H1 (cell line): Measurements from ENCODE around the gene TLR4. TPM values are rescaled to one million over a fixed set of nuclear protein-coding genes. Genes with fewer than 3 reads are reported as not detected.

Experiments used
- CTBP2 ChIP-seq: IDR thresholded peaks from 2 replicates; pipeline ENCODE4 v1.7.0; 2011; ENCODE audit warnings: borderline replicate concordance, mild to moderate bottlenecking, moderate library complexity, mixed read lengths, low read length; ENCODE audit not compliant: insufficient read depth, insufficient read length
- FOSL1 ChIP-seq: IDR thresholded peaks from 2 replicates; pipeline ENCODE4 v1.6.1; 2011; ENCODE audit warnings: mild to moderate bottlenecking, low read depth, low read length, moderate library complexity; ENCODE audit not compliant: insufficient read depth
- PHF8 ChIP-seq: fragments of 200-600 bp; sonication (generic); conservative IDR thresholded peaks from 2 replicates; pipeline ENCODE4 v1.7.1; 2012; ENCODE audit warnings: low read depth, mild to moderate bottlenecking, inconsistent platforms, low read length, moderate library complexity
- RAD21 ChIP-seq, 2 experiments: IDR thresholded peaks in 1 of 2; conservative IDR thresholded peaks in 1 of 2; 2 replicates each; pipeline ENCODE4 v1.6.1; 2011; ENCODE audit warnings: low read depth in 2 of 2, low read length in 2 of 2, improper control_type of control experiment in 1 of 2, inconsistent platforms in 1 of 2, mild to moderate bottlenecking in 1 of 2, moderate library complexity in 1 of 2
- RXRA ChIP-seq: IDR thresholded peaks from 2 replicates; pipeline ENCODE4 v1.6.1; 2011; ENCODE audit warnings: low read depth, mild to moderate bottlenecking, low read length, moderate library complexity; ENCODE audit not compliant: insufficient read depth
- polyA plus RNA-seq, 7 experiments: library from polyadenylated mRNA; depleted of rRNA in 3 of 7; stranded (reverse) in 5 of 7; unstranded in 2 of 7; fragments of >200 nt in 5 of 7; fragments of 200-250 nt in 2 of 7; gene quantifications; 1 replicate in 5 of 7; 2 replicates in 1 of 7; 4 replicates in 1 of 7; pipeline versions ENCODE4 v1.2.1 to v1.2.3, GENCODE V29; 2011 to 2013; ENCODE audit warnings: missing spikeins in 2 of 7, mixed read lengths in 2 of 7
- total RNA-seq: library from RNA; stranded (reverse); fragmentation: NEBNext Ultra II Directional; extraction: Animal tissue kit (Norgen Biotek cat#: 25700); gene quantifications from 2 replicates; pipeline ENCODE4 v1.2.1, GENCODE V29; 2021
- TF ChIP-seq, protein P1 (sequence below): fragments of 300-600 bp; sonication (generic); IDR thresholded peaks from 2 replicates; pipeline ENCODE4 v1.7.1; 2012; ENCODE audit warnings: low read length, moderate library complexity, mild to moderate bottlenecking, inconsistent platforms; ENCODE audit not compliant: insufficient replicate concordance

The TLR4 gene
- total and polyA plus RNA-seq, 2 of the 8 experiments (the other 6 are each of a cell fraction or from before 2014, with no cell fraction given), result 0.02 to 0.17 TPM

DNA sequence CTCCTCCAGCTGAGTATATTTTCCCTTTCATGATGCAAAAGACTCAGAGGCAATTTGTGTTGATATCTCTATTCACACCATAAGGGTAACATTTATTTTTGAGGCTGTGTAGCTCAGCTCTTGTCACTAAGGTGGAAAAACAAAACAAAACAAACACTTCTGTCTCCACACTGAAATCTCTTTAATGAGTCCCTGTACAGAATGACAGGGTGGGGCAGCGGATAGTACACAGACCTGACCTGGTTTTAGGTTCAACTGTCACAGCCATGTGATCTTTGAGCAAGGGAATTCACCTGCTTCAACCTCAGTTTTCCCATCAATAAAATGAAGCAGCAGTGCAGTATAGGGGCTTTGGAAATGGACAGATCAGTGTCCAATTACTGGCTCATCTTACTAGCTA is 29.3 kb downstream of the TLR4 start (continued):
- TF ChIP-seq, protein P1, sequence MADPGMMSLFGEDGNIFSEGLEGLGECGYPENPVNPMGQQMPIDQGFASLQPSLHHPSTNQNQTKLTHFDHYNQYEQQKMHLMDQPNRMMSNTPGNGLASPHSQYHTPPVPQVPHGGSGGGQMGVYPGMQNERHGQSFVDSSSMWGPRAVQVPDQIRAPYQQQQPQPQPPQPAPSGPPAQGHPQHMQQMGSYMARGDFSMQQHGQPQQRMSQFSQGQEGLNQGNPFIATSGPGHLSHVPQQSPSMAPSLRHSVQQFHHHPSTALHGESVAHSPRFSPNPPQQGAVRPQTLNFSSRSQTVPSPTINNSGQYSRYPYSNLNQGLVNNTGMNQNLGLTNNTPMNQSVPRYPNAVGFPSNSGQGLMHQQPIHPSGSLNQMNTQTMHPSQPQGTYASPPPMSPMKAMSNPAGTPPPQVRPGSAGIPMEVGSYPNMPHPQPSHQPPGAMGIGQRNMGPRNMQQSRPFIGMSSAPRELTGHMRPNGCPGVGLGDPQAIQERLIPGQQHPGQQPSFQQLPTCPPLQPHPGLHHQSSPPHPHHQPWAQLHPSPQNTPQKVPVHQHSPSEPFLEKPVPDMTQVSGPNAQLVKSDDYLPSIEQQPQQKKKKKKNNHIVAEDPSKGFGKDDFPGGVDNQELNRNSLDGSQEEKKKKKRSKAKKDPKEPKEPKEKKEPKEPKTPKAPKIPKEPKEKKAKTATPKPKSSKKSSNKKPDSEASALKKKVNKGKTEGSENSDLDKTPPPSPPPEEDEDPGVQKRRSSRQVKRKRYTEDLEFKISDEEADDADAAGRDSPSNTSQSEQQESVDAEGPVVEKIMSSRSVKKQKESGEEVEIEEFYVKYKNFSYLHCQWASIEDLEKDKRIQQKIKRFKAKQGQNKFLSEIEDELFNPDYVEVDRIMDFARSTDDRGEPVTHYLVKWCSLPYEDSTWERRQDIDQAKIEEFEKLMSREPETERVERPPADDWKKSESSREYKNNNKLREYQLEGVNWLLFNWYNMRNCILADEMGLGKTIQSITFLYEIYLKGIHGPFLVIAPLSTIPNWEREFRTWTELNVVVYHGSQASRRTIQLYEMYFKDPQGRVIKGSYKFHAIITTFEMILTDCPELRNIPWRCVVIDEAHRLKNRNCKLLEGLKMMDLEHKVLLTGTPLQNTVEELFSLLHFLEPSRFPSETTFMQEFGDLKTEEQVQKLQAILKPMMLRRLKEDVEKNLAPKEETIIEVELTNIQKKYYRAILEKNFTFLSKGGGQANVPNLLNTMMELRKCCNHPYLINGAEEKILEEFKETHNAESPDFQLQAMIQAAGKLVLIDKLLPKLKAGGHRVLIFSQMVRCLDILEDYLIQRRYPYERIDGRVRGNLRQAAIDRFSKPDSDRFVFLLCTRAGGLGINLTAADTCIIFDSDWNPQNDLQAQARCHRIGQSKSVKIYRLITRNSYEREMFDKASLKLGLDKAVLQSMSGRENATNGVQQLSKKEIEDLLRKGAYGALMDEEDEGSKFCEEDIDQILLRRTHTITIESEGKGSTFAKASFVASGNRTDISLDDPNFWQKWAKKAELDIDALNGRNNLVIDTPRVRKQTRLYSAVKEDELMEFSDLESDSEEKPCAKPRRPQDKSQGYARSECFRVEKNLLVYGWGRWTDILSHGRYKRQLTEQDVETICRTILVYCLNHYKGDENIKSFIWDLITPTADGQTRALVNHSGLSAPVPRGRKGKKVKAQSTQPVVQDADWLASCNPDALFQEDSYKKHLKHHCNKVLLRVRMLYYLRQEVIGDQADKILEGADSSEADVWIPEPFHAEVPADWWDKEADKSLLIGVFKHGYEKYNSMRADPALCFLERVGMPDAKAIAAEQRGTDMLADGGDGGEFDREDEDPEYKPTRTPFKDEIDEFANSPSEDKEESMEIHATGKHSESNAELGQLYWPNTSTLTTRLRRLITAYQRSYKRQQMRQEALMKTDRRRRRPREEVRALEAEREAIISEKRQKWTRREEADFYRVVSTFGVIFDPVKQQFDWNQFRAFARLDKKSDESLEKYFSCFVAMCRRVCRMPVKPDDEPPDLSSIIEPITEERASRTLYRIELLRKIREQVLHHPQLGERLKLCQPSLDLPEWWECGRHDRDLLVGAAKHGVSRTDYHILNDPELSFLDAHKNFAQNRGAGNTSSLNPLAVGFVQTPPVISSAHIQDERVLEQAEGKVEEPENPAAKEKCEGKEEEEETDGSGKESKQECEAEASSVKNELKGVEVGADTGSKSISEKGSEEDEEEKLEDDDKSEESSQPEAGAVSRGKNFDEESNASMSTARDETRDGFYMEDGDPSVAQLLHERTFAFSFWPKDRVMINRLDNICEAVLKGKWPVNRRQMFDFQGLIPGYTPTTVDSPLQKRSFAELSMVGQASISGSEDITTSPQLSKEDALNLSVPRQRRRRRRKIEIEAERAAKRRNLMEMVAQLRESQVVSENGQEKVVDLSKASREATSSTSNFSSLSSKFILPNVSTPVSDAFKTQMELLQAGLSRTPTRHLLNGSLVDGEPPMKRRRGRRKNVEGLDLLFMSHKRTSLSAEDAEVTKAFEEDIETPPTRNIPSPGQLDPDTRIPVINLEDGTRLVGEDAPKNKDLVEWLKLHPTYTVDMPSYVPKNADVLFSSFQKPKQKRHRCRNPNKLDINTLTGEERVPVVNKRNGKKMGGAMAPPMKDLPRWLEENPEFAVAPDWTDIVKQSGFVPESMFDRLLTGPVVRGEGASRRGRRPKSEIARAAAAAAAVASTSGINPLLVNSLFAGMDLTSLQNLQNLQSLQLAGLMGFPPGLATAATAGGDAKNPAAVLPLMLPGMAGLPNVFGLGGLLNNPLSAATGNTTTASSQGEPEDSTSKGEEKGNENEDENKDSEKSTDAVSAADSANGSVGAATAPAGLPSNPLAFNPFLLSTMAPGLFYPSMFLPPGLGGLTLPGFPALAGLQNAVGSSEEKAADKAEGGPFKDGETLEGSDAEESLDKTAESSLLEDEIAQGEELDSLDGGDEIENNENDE, result no peak
- no peak for TF ChIP-seq RAD21 (IDR thresholded peaks at IDR 0.05 in 1 of 2, conservative IDR thresholded peaks at IDR 0.05 in 1 of 2; ENCODE audit: low read depth in 2 of 2, low read length in 2 of 2)
- no peak for TF ChIP-seq PHF8
- TF ChIP-seq RXRA, result no peak
- TF ChIP-seq CTBP2, result no peak
- no peak for TF ChIP-seq FOSL1
- TF ChIP-seq, all 59 proteins: peak for 0
